GM21381 (cell line): ENCODE measurements around the gene SPDEF.

Source experiments
- ATAC-seq: cut with Tn5 transposase; IDR thresholded peaks from one replicate; pipeline ENCODE4 v1.9.1; 2021; ENCODE audit warnings: mild to moderate bottlenecking, moderate library complexity; ENCODE audit not compliant: unreplicated experiment

SPDEF gene

DNA sequence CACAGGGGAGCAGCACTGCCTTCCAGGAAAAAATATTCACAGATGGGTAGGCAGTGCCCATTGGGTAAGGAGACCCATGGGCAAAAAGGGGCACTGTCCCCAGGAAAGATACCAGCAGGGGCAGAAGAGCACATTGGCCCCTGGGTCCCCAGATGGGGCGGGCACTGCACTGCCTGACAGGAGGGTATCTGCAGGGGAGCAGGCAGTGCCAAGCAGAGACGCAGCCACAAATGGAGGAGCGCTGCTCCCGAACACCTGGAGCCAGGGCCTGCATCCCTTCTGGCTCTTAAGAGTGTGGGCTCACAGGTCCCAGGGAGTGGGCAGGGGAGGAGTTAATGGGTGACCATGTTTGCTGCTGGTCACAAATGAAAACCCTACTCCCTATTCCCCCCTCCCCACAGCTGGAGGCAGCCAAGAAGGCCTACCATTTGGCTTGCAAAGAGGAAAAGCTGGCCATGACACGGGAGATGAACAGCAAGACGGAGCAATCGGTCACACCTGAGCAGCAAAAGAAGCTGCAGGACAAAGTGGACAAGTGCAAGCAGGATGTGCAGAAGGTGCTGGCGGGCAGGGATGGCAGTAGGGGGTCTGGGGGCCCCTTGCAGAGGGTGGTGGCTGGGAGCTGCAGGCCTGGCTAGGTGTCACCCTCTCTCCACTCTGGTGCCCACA, 27.0 kb downstream of the SPDEF start:
- no peak for ATAC-seq

DNA sequence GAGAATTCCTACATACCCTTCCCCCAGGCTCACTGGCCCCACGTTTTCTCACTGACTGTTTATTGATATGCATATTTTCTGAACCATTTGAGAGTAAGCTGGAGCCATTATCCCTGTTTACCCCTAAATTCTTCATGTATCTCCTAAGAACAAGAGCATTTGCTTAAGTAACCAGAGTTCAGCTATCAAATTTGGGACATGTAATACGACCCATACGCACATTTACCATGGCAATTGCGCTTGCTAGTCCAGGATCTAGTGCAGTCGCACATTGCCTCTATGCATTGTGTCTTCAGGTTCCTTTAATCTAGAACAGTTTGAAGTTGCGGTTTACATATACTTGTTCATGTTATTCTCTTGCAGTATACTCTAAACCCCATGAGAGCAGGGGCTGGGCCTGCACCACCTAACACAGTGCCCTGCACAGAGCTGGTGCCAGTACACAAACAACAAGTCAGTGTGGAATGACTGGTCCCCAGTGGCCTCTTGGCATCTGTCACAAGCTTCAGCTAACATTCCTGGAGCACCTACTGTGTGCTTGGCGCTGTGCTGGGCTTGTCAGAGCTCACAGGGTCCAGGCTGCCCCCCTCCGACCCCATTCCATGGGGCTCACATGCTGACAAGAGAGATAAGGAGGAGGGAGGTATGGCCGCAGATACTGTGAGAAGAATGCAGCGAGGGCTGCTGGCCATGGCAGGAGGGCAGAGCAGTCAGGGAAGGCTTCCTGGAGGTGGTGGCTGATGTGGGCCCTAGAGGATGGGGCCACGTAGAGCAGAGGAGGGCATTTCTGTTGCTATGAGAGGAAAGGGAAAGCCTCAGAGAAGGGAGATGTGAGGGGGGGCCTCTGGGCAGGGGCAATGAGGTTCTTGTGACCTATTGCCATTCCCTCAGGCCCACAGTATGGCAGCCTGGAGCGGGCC, 28.1 kb downstream of the SPDEF start:
- ATAC-seq, result no peak

- ATAC-seq, result peak; percentile 78
Measured at GRCh38 chr6:34526992-34527728, 29.0 kb downstream of the SPDEF start.

GRCh38 chr6:34526241-34526972, 29.7 kb downstream of the SPDEF start:
- ATAC-seq, result no peak

GRCh38 chr6:34525431-34526175, 30.5 kb downstream of the SPDEF start:
- ATAC-seq, result no peak

DNA sequence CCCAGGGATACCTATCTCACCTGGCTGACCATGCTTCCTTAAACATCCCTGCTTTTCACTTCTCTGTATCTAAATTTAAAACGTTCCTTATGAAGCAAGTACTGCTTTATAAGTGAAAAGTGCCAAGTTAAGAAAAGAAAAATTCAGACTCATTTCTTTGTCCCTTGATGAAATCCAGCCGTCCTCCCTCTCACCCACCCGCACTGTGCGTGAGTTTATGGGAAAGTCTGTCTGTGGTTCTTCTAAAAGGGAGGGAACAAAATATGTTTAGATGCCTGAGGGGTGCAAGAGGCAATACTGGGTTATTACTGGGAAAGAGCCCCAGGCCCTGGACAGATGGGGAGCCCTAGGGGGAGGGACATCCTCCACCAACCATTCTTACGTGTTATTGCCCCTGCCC, 31.2 kb downstream of the SPDEF start:
- ATAC-seq, result no peak

DNA sequence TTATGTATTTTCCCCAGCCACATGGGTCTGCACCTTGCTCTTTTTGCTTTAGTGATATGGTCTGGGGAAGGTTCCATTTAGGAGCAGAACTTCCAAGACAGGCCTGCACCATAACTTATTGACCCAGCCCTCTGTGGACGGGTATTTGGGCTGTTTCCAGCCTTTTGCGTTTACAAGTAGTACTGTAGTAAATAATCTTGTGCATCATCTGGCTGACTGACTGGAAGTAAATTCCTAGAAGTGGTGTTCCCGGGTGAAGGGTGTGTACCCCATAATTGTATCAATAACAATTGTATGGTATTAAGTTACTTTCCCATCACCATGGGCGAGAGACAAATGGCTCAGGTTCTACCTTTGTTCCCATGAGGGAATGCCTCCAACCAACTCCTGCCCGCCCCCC, 31.6 kb downstream of the SPDEF start:
- ATAC-seq, result no peak

GRCh38 chr6:34523441-34524206, 32.5 kb downstream of the SPDEF start:
- ATAC-seq, result no peak

DNA sequence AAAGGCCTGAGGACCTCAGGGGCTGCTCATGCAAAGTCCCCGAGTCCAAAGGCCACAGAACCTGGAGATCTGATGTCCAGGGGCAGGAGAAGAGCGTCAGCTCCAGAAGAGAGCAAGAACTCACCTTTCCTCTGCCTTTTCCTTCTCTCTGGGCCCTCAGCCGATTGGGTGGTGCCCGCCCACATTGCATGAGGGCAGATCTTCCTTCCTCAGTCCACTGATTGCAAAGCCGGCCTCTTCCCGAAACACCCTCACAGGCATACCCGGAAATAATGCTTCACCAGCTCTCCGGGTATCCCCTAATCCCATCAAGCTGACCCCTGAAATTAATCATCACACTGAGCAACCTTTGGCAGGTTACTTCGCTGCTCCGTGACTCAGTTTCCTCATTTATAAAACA, 33.4 kb downstream of the SPDEF start:
- ATAC-seq, result no peak

GRCh38 chr6:34521463-34522285, 34.5 kb downstream of the SPDEF start:
- no peak for ATAC-seq

GRCh38 chr6:34520645-34521462, 35.3 kb downstream of the SPDEF start:
- no peak for ATAC-seq

DNA sequence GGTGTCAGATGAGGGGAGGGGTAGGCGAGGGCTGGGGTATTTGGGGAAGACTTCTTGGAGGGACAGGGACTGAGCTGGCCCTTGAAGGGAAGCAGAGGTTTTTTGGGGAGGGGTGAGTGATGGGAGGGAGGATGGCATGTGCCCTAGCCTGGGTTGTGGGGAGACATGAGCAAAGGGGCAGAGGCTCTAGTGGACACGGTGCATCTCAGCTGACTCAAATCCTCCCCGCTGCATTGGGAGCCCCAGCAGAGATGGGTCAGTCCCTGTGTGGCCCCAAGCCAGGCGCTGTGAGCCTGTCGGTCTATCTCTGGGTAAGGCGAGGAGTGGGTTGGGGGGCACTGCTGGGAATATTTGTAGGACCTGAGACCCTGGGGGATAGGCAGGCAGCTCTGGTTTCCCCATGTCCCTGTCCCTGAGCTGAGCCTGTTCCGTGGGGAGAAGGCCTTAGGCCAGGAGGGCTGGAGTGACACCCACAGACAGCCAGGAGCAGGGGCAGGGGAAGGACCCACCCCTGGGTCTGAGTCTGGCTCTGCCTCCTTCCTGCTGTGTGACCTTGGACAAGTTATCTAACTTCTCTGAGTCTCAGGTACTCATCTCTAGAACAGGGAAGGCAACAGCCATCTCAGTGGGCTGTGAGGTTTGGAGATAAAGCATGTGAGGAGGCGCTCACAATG, 36.0 kb downstream of the SPDEF start:
- no peak for ATAC-seq

DNA sequence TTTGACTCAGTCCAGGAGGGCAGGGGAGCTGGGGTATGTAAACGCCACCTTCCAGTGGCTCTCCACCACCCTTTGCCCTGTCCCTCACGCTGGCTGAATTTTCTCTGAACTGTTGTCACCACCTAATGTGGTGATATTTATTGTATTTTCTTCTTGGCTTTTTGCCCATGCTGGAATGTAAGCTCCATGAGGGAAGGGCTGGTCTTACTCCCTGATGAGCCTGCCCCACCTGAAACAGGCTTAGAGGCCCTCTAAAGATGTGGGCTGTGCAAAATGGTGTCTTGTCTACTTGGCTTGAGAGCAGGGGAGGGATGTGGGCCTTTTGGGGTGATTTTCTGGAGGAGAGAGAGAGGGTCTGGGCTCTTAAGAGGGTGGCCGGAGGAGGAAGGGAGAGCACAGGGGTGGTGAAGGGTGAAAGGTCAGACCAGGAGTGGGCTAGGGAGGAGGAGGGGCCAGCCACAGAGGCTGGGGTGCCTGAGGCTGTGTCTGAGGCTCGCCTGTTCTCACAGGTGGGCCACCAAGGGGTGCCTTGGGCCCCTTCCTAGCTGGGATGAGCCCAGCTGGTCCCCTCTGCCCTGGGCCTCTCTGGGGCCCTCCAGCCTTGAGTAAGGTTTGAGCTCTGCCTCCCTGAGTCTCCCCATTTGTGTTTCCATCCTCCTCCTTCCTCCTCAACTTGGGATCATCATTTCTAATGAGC, 37.3 kb downstream of the SPDEF start:
- no peak for ATAC-seq

DNA sequence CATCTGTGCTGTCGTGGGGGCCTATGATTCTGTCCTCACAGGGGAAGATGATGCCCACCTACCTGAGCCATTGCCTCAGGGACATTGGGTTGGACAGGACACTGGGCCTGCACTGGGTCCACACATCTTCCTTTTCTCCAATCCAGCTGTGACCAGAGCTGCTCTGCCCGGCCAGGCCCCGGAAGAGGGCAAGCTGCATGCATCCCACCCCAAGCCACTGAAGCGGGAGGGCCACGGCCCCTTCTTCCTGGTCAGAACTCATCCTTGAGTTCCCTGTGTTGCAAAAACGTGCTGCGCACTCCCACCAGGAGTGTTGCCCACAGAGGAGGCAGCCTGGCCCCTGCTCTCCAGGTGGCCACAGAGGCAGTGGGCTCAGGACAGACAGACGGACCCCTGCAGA, 38.2 kb downstream of the SPDEF start:
- ATAC-seq, result no peak

- ATAC-seq, result no peak
Measured at GRCh38 chr6:34517461-34517881, 38.7 kb downstream of the SPDEF start.
